GM13977 (cell line): ENCODE data around the gene ASB1.

ENCODE experiments used
- DNase-seq: peaks from one replicate; pipeline ENCODE4 v3.0.0; 2012; ENCODE audit warnings: low spot score
- CTCF ChIP-seq: IDR thresholded peaks from 2 replicates; pipeline ENCODE4 v1.5.1; 2012; ENCODE audit warnings: mild to moderate bottlenecking, control low read depth; ENCODE audit not compliant: insufficient read depth; ENCODE audit errors: extremely low read depth, missing control alignments
- in situ Hi-C: fragments of 300-500 bp; cut with MboI; formaldehyde crosslinking; loops from one replicate; pipeline ENCODE4 v1.12.0; 2022; ENCODE audit warnings: low sequenced_read_pairs, low pct_unique_long_range_greater_than_20kb, mixed read lengths, inconsistent platforms; ENCODE audit not compliant: unreplicated experiment

Gene ASB1

DNA sequence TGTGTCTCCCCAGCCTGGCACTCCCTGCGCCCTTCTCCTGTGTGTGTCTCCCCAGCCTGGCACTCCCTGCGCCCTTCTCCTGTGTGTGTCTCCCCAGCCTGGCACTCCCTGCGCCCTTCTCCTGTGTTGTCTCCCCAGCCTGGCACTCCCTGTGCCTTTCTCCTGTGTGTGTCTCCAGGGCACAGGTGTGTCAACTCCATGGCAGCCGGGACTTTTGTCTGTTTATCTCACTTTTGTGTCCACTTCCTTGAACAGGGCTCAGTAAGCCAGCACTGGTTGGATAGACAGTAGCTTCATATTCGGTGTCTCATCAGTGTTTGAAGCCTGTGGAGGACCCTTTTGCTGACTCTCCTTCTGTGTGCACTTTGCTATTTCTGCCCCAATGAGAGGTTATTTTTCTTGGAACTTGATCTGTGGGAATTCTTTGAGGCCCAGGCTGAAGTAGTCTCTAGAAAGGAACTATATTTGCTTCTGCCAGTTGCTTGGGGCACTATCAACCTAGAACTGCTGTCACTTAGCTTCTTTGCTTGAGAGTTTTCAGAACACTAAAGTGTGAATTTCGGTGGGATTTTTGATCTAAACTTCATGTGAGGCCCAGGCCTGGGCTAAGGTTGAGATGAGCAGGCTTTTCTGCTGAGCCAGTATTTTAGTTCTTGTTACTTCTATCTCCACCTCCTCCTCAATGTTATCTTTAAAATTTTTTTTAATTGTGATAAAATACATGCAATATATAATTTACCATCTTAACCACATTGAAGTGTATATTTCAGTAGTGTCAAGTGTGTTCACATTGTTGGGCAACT is 8.3 kb upstream of the ASB1 start:
- DNase-seq: no peak
- TF ChIP-seq CTCF: no peak
- in situ Hi-C loops: no loop called here

DNA sequence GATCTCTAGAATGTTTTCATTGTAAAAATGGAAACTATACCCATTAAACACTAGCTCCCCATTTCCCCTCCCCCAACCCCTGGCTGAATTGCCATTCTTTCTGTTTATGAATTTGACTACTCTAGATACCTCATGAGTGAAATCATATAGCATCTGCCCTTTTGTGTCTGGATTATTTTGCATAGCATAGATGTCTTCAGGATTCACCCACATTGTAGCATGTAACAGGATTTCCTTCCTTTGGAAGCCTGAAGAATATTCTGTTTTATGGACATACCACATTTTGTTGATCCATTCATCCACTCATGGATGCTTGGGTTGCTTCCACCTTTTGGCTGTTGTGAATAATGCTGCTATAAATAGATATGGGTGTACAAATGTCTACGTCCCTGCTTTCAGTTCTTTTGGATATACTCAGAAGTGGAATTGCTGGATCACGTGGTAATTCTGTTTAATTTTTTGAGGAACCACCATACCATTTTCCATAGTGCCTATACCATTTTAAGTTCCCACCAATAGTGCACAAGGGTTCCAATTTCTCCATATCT is 7.7 kb upstream of the ASB1 start:
- TF ChIP-seq CTCF: no peak
- DNase-seq: no peak
- in situ Hi-C loops: no loop called here

- in situ Hi-C loops: no loop called here
- no peak for TF ChIP-seq CTCF
Observed at GRCh38 chr2:238420442-238420841, 6.3 kb upstream of the ASB1 start.

DNA sequence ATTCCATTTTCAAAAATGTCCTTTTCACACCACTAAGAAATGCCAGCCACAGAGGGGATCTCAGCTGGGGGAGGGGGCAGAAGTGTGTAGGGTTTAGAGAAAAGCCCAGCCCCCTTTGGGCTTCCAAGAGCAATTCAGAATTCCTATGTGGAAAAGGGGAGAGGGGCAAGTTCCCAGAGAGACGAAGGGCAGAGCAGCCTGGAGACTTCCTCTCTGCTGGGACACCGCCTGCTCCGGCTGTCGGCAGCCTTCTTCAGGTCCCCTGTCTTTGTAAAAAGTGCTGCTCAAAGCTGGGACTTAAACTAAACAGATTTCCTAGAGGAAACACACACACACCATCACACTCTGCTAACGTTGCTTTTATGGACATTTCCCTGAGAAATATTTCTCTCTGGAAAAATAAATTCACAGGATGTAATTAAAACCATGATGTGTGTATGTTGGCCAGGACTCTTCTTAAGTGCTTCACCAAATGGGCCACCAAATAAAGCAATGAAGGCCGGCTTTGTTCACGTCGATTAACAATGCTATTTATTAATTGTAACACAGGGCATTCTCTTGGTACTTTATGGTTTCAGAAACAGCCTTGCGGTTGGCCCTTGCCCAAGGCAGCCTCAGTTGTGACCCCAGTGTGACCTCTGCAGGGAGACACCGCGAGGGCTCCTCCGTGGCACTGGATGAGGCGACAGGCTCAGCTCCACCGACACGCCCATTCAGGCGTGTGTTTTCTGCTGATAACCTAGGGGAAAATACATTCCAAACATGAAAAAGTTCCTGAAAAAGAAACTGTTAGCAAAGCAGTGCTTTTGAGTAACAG is 5.6 kb upstream of the ASB1 start:
- DNase-seq: no peak
- in situ Hi-C loops: no loop called here
- TF ChIP-seq CTCF: no peak

More at GRCh38 chr2:238420442-238420841, 6.3 kb upstream of the ASB1 start:
- no peak for DNase-seq

DNA sequence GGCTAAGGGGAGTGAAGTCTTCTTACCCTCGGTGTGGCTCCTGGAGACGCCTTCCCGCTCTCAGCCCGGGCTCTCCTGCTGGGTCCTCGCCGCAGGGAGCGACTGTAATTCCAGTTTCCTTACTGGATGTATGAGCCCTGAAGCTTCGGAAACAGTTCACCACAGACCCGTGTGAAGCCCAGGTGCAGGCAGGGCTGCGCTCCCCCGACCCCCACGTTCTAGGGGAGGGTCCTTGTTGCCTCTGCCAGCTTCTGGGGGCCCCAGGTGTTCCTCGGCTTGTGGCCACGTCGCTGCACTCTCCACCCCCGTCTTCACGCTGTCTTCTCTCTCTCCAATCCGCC is 5.1 kb upstream of the ASB1 start:
- no peak for TF ChIP-seq CTCF
- DNase-seq: no peak
- in situ Hi-C loops: no loop called here

- in situ Hi-C loops: no loop called here
- no peak for DNase-seq
Observed at GRCh38 chr2:238422285-238422684, 4.4 kb upstream of the ASB1 start.

More at GRCh38 chr2:238422285-238422684, 4.4 kb upstream of the ASB1 start:
- TF ChIP-seq CTCF: no peak
